Measurements from ENCODE around the gene EPAS1.

The EPAS1 gene

DNA sequence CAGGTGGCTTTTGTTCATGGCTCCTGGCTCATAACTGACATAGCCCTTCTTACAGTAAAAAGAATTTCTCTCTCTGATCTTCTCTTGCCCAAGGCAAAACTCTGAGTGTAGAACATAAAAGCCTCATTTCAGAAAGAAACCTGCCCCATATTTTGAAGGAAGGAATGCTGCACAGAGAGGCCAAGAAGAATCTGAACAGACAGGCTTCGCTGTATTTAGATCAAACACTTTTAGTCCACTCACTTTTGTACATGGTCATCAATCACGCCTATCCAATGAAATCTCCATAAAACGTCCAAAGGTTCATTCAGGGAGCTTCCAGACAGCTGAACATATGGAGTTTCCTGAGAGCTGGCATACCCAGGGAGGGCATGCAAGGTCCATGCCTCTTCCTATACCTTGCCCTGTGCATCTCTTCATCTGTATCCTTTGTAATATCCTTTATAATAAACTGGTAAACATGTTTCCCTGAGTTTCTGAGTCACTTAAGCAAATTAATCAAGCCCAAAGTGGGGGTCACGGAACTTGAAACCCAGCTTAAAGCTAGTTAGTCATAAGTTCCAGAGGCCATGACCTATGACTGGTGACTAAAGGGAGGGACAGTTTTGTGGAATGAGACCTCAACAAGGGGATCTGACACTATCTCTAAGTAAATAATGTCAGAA, 119.7 kb downstream of the EPAS1 start:
- no peak for TF ChIP-seq CTCF (IDR thresholded peaks at IDR 0.05; ENCODE audit: extremely low read depth, missing control alignments)

GRCh38 chr2:46420945-46421344, 123.7 kb downstream of the EPAS1 start:
- DNase-seq (ENCODE audit: low spot score) = no peak
- no peak for TF ChIP-seq CTCF (IDR thresholded peaks at IDR 0.05; ENCODE audit: extremely low read depth, missing control alignments)

More for the DNA sequence above, 119.7 kb downstream of the EPAS1 start:
- no peak for DNase-seq (ENCODE audit: low spot score)

DNA sequence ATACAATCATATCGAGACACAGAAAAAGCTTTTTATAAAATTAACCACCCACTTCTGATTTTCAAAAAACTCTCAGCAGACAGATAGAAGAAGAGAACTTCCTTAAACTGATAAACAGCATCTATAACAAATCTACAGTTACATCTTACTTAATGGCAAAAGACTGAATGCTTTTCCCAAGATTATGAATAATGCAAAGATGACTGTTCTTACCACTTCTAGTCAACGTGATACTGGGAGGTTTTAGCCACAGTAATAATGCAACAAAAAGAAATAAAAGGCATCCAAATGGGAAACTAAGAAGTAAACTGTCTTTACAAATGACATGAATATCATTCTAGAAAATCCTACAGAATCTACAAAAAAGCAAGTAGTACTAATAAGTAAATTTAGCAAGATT, 124.2 kb downstream of the EPAS1 start:
- no peak for TF ChIP-seq CTCF (IDR thresholded peaks at IDR 0.05; ENCODE audit: extremely low read depth, missing control alignments)
- no peak for DNase-seq (ENCODE audit: low spot score)

- no peak for TF ChIP-seq CTCF (IDR thresholded peaks at IDR 0.05; ENCODE audit: extremely low read depth, missing control alignments)
- DNase-seq (ENCODE audit: low spot score) = no peak
Observed at GRCh38 chr2:46422717-46423394, 125.6 kb downstream of the EPAS1 start.

- no peak for DNase-seq (ENCODE audit: low spot score)
- TF ChIP-seq CTCF (IDR thresholded peaks at IDR 0.05; ENCODE audit: extremely low read depth, missing control alignments) = no peak
Observed at GRCh38 chr2:46424937-46425336, 127.7 kb downstream of the EPAS1 start.

DNA sequence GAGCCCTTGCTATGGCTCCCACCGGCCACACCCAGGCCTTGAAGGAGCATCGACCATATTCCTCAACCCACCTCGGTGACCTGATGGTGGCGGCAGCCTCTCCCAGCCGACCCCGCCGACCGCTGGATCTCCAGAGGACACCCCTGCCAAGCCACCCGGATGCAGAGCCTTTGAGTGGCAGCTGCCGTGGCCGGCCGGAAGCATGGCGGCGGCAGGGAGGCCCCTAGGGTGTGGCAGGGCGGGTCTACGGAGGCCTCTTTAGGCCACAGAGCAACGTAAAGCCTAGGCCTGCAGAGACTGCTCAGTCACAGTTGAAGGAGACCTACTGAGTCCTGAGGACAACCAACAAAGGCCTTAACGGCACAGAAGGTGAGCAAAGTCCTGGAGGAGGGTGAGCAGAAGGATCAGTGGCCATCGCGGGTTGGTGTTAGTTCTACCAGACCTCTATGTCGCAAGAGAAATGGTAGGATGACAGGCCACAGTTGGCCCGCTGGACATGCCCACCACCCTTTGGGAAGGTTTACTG, 131.8 kb downstream of the EPAS1 start:
- DNase-seq (ENCODE audit: low spot score) = no peak

More for the DNA sequence above, 131.8 kb downstream of the EPAS1 start:
- no peak for TF ChIP-seq CTCF (IDR thresholded peaks at IDR 0.05; ENCODE audit: extremely low read depth, missing control alignments)
